SU-DHL-6 (cell line): ENCODE data around the gene LY6G6C.

Experiments used
- CTCF ChIP-seq: fragments of 200-600 bp; sonication (generic); IDR thresholded peaks from one replicate; pipeline ENCODE4 v1.5.1; 2017; ENCODE audit warnings: antibody characterized with exemption, mild to moderate bottlenecking, low read length, moderate library complexity; ENCODE audit not compliant: insufficient read depth, poor library complexity, severe bottlenecking
- EZH2phosphoT487 ChIP-seq: fragments of 200-600 bp; sonication (generic), shearing (Covaris generic); conservative IDR thresholded peaks from 2 replicates; pipeline ENCODE4 v1.6.1; 2018; ENCODE audit warnings: mild to moderate bottlenecking, antibody characterized with exemption, low read length, moderate library complexity, mixed read lengths

- TF ChIP-seq CTCF (no peak), EZH2phosphoT487 (no peak)
These were observed 2.5 kb downstream of the LY6G6C start for GRCh38 chr6:31719001-31719400.
